Stimulated activated CD4-positive, alpha-beta T cell treated with anti-CD3 and anti-CD28 coated beads, Interleukin-4, amount 100 ng/mL, for 4 hours (primary cell): ENCODE results near the gene AXL.
A peak's percentile ranks its signal among the peaks of the same experiment; 100 is the strongest.
"Not testable (repeated sequence)": the region's sequence is repeated elsewhere in the genome, so short reads cannot be mapped to it uniquely, and the experiment has no call there.

ENCODE experiments used
- DNase-seq, 2 experiments: peaks; one replicate each; pipeline ENCODE4 v3.0.0-alpha.2; 2020

AXL gene

GRCh38 chr19:41218615-41219507, at the start of gene AXL:
AXL (plus strand) TSS chr19:41219223; CDS start chr19:41219393, 170 bp downstream.
- DNase-seq, result no peak

- no peak for DNase-seq
Observed at GRCh38 chr19:41172297-41173164, 46.5 kb upstream of the AXL start.

- no peak for DNase-seq
Observed at GRCh38 chr19:41174297-41174928, 44.6 kb upstream of the AXL start.

- peak; percentile 23 to 46 for DNase-seq
Observed at GRCh38 chr19:41175801-41176777, 42.9 kb upstream of the AXL start.

- DNase-seq, result not testable (repeated sequence)
Observed at GRCh38 chr19:41180173-41180572, 38.9 kb upstream of the AXL start.

- no peak for DNase-seq
Observed at GRCh38 chr19:41186971-41187883, 31.8 kb upstream of the AXL start.

- no peak for DNase-seq
Observed at GRCh38 chr19:41187884-41188279, 31.1 kb upstream of the AXL start.

GRCh38 chr19:41189425-41190065, 29.5 kb upstream of the AXL start:
- DNase-seq, result no peak

GRCh38 chr19:41192574-41193429, 26.2 kb upstream of the AXL start, which contains the start of gene CYP2S1:
CYP2S1 (plus strand) TSS chr19:41193219; CDS start chr19:41193265, 46 bp downstream.
- peak in 1 of 2 experiments; percentile 12 for DNase-seq

- DNase-seq, result no peak
Observed at GRCh38 chr19:41193430-41194156, 25.4 kb upstream of the AXL start.

- DNase-seq, result no peak
Observed at GRCh38 chr19:41194157-41194552, 24.9 kb upstream of the AXL start.

GRCh38 chr19:41195675-41196497, 23.1 kb upstream of the AXL start:
- no peak for DNase-seq

- DNase-seq, result no peak
Observed at GRCh38 chr19:41198559-41198958, 20.5 kb upstream of the AXL start.

- DNase-seq, result no peak
Observed at GRCh38 chr19:41203371-41203770, 15.7 kb upstream of the AXL start.

GRCh38 chr19:41204338-41204737, 14.7 kb upstream of the AXL start:
- peak; percentile 71 to 81 for DNase-seq

GRCh38 chr19:41205995-41206394, 13.0 kb upstream of the AXL start:
- DNase-seq, result peak in 1 of 2 experiments; percentile 11

- DNase-seq, result no peak
Observed at GRCh38 chr19:41206456-41206855, 12.6 kb upstream of the AXL start.
